Tibial nerve (tissue), 4 donors: ENCODE measurements around the gene GNAZ. TPM values are rescaled to one million over a fixed set of nuclear protein-coding genes. Genes with fewer than 3 reads are reported as not detected.

Experiments used
- DNase-seq, 2 donors: peaks; one replicate each; pipeline ENCODE4 v3.0.0-alpha.2; 2019; ENCODE audit warnings: low spot score in 2 of 2
- H3K27ac ChIP-seq, 4 donors: fragments of 200-600 bp; sonication (generic) in 3 of 4; one replicate each; pipeline ENCODE4 v1.5.1; 2017 to 2019; ENCODE audit warnings: mild to moderate bottlenecking in 1 of 4
- H3K27me3 ChIP-seq, 2 donors: fragments of 200-600 bp; sonication (generic) in 1 of 2; one replicate each; pipeline versions ENCODE4 v1.5.1 to v1.6.0; 2017 to 2019
- H3K36me3 ChIP-seq, 3 donors: fragments of 200-600 bp; sonication (generic); one replicate each; pipeline ENCODE4 v1.5.1; 2018 to 2019
- H3K4me1 ChIP-seq, 4 donors: fragments of 200-600 bp; sonication (generic) in 3 of 4; one replicate each; pipeline ENCODE4 v1.5.1; 2017 to 2019
- H3K4me3 ChIP-seq, 4 donors: fragments of 200-600 bp; sonication (generic) in 3 of 4; one replicate each; pipeline ENCODE4 v1.5.1; 2017 to 2019; ENCODE audit warnings: mild to moderate bottlenecking in 1 of 4, moderate library complexity in 1 of 4
- H3K9me3 ChIP-seq, 4 donors: fragments of 200-600 bp; sonication (generic) in 3 of 4; one replicate each; pipeline ENCODE4 v1.5.1; 2017 to 2019
- CTCF ChIP-seq, 5 experiments: fragments of 200-600 bp in 3 of 5; fragments of 450-650 bp in 2 of 5; sonication (generic) in 3 of 5; IDR thresholded peaks; one replicate each; pipeline ENCODE4 v1.5.1; 2016 to 2019; ENCODE audit warnings: antibody characterized with exemption in 5 of 5, mild to moderate bottlenecking in 3 of 5, moderate library complexity in 2 of 5
- EP300 ChIP-seq, 2 donors: sonication (generic); formaldehyde crosslinking; IDR thresholded peaks; one replicate each; pipeline ENCODE4 v1.6.1; 2017; ENCODE audit warnings: antibody characterized with exemption in 2 of 2, mild to moderate bottlenecking in 1 of 2
- POLR2A ChIP-seq, 2 donors: fragments of 450-650 bp; IDR thresholded peaks; one replicate each; pipeline ENCODE4 v1.6.1; 2017; ENCODE audit warnings: antibody characterized with exemption in 2 of 2, mild to moderate bottlenecking in 2 of 2, moderate library complexity in 2 of 2
- WGBS, 2 donors: methylation state at CpG; one replicate each; pipeline ENCODE4 v1.1.5; 2018; 5-methylcytosine and 5-hydroxymethylcytosine counted together
- total RNA-seq, 4 donors: library from RNA; depleted of rRNA; stranded (reverse); fragments of >200 nt; gene quantifications; one replicate each; pipeline ENCODE4 v1.1.0, GENCODE V29; 2016

The GNAZ gene
- total RNA-seq, 4 donors from 2014 or later: 14.1 to 20.1 (median 18.0) TPM

DNA sequence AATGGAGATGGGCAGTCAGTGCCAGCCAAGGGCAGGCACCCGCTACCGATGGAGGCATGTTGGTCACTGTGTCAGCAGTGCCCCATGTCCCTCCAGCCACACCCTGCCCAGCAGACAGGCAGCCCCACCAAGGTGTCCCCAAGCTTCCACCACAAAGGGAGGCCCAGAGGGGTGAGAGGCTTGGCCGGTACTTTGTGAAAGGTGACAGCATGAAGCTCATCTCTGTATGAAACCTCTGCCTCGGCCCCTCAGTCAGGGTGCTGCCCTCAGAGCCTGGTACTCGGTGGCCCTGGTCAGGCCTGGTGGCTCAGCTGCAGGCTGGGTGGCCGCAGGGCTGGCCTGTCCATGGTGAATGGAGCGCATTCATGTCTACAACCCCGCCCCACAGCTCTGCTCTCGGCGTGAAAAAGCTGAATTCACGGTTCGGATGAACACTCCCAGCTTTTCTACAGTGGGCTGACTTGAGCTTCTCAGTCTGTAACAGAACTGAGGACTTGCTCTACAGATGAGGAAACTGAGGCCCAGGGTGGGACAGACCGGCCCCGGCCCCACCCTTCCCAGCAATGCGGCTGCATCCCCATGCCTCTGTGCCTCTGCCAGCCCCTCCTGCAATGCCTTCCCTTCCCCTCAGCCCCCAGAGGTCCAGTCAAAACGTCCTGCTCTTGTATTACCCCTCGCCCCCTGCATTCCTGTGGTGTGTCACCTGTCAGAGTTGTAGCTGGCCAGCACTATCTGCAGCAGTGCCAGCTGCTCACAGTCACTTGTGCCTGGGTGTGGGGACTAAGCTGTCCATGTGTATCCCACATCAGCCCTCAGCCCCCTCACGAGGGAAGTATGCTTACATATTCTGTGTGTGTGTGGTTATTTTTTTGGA, 43.8 kb downstream of the GNAZ start:
- 45 to 62% methylated on average over 14 to 15 of the region's 18 CpGs for WGBS, 2 donors
- peaks cover 0 to 25% (median 9%) of the 10 kb centered on the region in 4 donors for H3K4me1 ChIP-seq
- H3K27me3 ChIP-seq: no peaks in the 10 kb centered on the region
- no peaks in the 10 kb centered on the region for H3K9me3 ChIP-seq
- DNase-seq: no peak
- peak overlapping the region in 3 of 4 donors; percentile 50 to 66 (median 53) for H3K27ac ChIP-seq
- no peak overlapping the region for H3K4me3 ChIP-seq
- TF ChIP-seq CTCF (IDR thresholded peaks at IDR 0.05) (no peak), EP300 (IDR thresholded peaks at IDR 0.05) (no peak), POLR2A (IDR thresholded peaks at IDR 0.05) (no peak)
- H3K36me3 ChIP-seq: no peaks in the 10 kb centered on the region

DNA sequence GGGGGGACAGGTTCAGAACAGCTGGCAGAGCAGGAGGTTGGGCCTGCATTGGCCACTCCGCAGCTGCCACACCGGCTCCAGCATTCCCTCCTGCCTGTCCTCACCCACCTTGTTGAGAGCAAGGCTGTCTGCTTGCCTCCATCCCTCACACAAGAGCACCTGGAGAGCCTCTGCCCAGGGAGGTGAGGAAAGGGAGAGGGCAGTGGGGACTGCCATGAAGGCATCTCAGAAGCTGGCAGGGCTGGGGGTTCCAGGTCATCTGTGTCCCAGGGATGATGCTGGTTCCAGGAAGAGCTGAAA, 44.4 kb downstream of the GNAZ start:
- Histone ChIP-seq H3K36me3 (no peaks in the 10 kb centered on the region), H3K27me3 (no peaks in the 10 kb centered on the region), H3K4me3 (no peak overlapping the region), H3K27ac (no peak overlapping the region), H3K4me1 (peaks cover 0 to 25% (median 9%) of the 10 kb centered on the region in 4 donors), H3K9me3 (no peaks in the 10 kb centered on the region)
- 93 to 100% methylated on average over 2 of the region's 2 CpGs for WGBS, 2 donors
- TF ChIP-seq CTCF (IDR thresholded peaks at IDR 0.05) (no peak), EP300 (IDR thresholded peaks at IDR 0.05) (no peak), POLR2A (IDR thresholded peaks at IDR 0.05) (no peak)
- no peak for DNase-seq

GRCh38 chr22:23115369-23115768, 45.0 kb downstream of the GNAZ start:
- DNase-seq: no peak
- Histone ChIP-seq H3K4me1 (peaks cover 0 to 25% (median 9%) of the 10 kb centered on the region in 4 donors), H3K4me3 (no peak overlapping the region), H3K9me3 (no peaks in the 10 kb centered on the region), H3K27ac (no peak overlapping the region), H3K36me3 (no peaks in the 10 kb centered on the region), H3K27me3 (no peaks in the 10 kb centered on the region)
- 93 to 98% methylated on average over 5 to 7 of the region's 7 CpGs for WGBS, 2 donors
- TF ChIP-seq CTCF (IDR thresholded peaks at IDR 0.05) (no peak), POLR2A (IDR thresholded peaks at IDR 0.05) (no peak), EP300 (IDR thresholded peaks at IDR 0.05) (no peak)

- TF ChIP-seq EP300 (IDR thresholded peaks at IDR 0.05): no peak
- Histone ChIP-seq H3K9me3 (no peaks in the 10 kb centered on the region), H3K4me3 (no peak overlapping the region), H3K27me3 (no peaks in the 10 kb centered on the region), H3K36me3 (no peaks in the 10 kb centered on the region), H3K4me1 (peaks cover 0 to 25% (median 9%) of the 10 kb centered on the region in 4 donors), H3K27ac (no peak overlapping the region)
- 91 to 92% methylated on average over 17 to 18 of the region's 18 CpGs for whole genome bisulfite sequencing, 2 donors
- no peak for DNase-seq
Measured at GRCh38 chr22:23115825-23116494, 45.6 kb downstream of the GNAZ start.

DNA sequence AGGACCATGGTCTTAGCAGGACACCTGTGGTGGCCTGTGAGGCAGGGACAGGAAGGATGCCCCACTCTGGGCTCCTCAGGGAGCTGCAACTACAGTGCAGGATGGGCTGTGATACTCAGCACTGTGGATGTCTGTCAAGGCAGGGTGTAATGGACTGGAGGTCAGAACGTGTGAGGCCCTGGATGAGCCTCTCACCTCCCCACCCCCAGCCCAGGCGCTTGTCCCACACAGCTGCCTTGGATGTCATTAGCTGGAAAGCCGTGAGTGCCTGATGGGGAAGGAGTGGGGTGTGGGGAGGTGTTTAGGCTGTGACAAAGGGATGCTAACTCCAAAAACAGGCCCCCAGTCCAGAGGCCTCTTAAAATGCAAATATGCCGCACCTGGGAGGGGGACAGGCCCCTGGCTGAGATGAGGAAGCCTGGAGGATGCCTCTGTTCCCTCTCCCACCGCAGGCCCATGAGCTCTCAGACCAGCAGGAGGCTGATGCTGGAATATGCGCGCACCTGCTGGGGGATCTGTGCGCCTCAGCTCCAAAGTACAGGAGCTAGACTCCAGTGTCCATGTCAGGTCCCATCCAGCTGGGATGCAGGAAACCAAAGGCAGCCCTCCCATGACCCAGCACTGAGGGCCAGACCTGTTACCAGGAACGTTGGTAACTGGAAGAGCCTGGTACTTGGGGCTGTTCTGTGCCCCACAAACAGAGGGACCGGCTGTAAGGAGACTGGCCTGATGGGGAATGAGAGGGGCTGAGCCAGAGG, 46.4 kb downstream of the GNAZ start:
- TF ChIP-seq EP300 (IDR thresholded peaks at IDR 0.05) (no peak), POLR2A (IDR thresholded peaks at IDR 0.05) (no peak), CTCF (IDR thresholded peaks at IDR 0.05) (no peak)
- DNase-seq: no peak
- 71 to 83% methylated on average over 10 of the region's 10 CpGs for WGBS, 2 donors
- no peaks in the 10 kb centered on the region for H3K9me3 ChIP-seq
- no peaks in the 10 kb centered on the region for H3K27me3 ChIP-seq
- no peak overlapping the region for H3K27ac ChIP-seq
- H3K4me1 ChIP-seq: peaks cover 0 to 25% (median 9%) of the 10 kb centered on the region in 4 donors
- H3K4me3 ChIP-seq: no peak overlapping the region
- no peaks in the 10 kb centered on the region for H3K36me3 ChIP-seq
